Hepatocyte (in vitro differentiated cells): ENCODE results near the gene HOXA11. TPM values are rescaled to one million over a fixed set of nuclear protein-coding genes. Genes with fewer than 3 reads are reported as not detected.

Experiments used
- DNase-seq: peaks from one replicate; pipeline ENCODE4 v3.0.0-alpha.2; 2016; ENCODE audit warnings: low spot score
- H2AFZ ChIP-seq: fragments of 200-600 bp; sonication (generic); 2 replicates; pipeline ENCODE4 v1.6.0; 2016; ENCODE audit warnings: antibody characterized with exemption, mild to moderate bottlenecking
- H3K27ac ChIP-seq: fragments of 200-600 bp; sonication (generic); 2 replicates; pipeline ENCODE4 v1.5.1; 2016; ENCODE audit warnings: mild to moderate bottlenecking
- H3K27me3 ChIP-seq: fragments of 200-600 bp; sonication (generic); 2 replicates; pipeline ENCODE4 v1.6.1; 2016
- H3K36me3 ChIP-seq: fragments of 200-600 bp; sonication (generic); replicated peaks from 2 replicates; pipeline ENCODE4 v1.5.1; 2016; ENCODE audit warnings: low read depth; ENCODE audit not compliant: insufficient read depth
- H3K4me1 ChIP-seq: fragments of 200-600 bp; sonication (generic); 2 replicates; pipeline ENCODE4 v1.5.1; 2016; ENCODE audit warnings: mild to moderate bottlenecking, moderate library complexity; ENCODE audit not compliant: insufficient read depth
- H3K4me2 ChIP-seq: fragments of 200-600 bp; sonication (generic); 2 replicates; pipeline ENCODE4 v1.6.0; 2016
- H3K4me3 ChIP-seq: fragments of 200-600 bp; sonication (generic); 2 replicates; pipeline ENCODE4 v1.5.1; 2016; ENCODE audit warnings: mild to moderate bottlenecking
- H3K79me2 ChIP-seq: fragments of 200-600 bp; sonication (generic); 2 replicates; pipeline ENCODE4 v1.6.0; 2017; ENCODE audit warnings: mild to moderate bottlenecking
- H3K9me2 ChIP-seq: fragments of 200-600 bp; sonication (generic); replicated peaks from 2 replicates; pipeline ENCODE4 v1.6.0; 2017; ENCODE audit warnings: mild to moderate bottlenecking; ENCODE audit not compliant: insufficient read depth
- H3K9me3 ChIP-seq: fragments of 200-600 bp; sonication (generic); 2 replicates; pipeline ENCODE4 v1.5.1; 2016; ENCODE audit warnings: low read depth, mild to moderate bottlenecking
- H4K20me1 ChIP-seq: fragments of 200-600 bp; sonication (generic); 2 replicates; pipeline ENCODE4 v1.6.0; 2016; ENCODE audit warnings: mild to moderate bottlenecking; ENCODE audit not compliant: insufficient read depth, poor library complexity, severe bottlenecking
- EZH2 ChIP-seq: fragments of 200-600 bp; sonication (generic); IDR thresholded peaks from 2 replicates; pipeline ENCODE4 v1.6.1; 2016; ENCODE audit warnings: antibody characterized with exemption, mild to moderate bottlenecking, borderline replicate concordance
- EZH2phosphoT487 ChIP-seq: fragments of 200-600 bp; sonication (generic); IDR thresholded peaks from one replicate; pipeline ENCODE4 v1.6.1; 2018; ENCODE audit warnings: antibody characterized with exemption, mild to moderate bottlenecking, low read depth, moderate library complexity; ENCODE audit not compliant: unreplicated experiment, severe bottlenecking
- WGBS: methylation state at CpG from one replicate; pipeline ENCODE4 v1.1.6; 2016; ENCODE audit warnings: low lambda C conversion rate; ENCODE audit errors: missing lambda C conversion rate; 5-methylcytosine and 5-hydroxymethylcytosine counted together
- polyA plus RNA-seq: library from polyadenylated mRNA; unstranded; fragments of >200 nt; fragmentation: Nextera tagmentation; extraction: Ambion mirVana; gene quantifications from 2 replicates; pipeline ENCODE4 v1.2.1, GENCODE V29; 2016
- total RNA-seq: library from RNA; depleted of rRNA; stranded (reverse); fragments of >200 nt; gene quantifications from 2 replicates; pipeline ENCODE4 v1.2.3, GENCODE V29; 2014
- TF ChIP-seq, protein P1 (sequence below): fragments of 200-600 bp; sonication (generic); IDR thresholded peaks from 2 replicates; pipeline ENCODE4 v1.5.1; 2016; ENCODE audit warnings: antibody characterized with exemption, mild to moderate bottlenecking; ENCODE audit not compliant: poor library complexity

HOXA11 gene
- total and polyA plus RNA-seq, 2 experiments from 2014 or later = 6.4 to 7.6 TPM

GRCh38 chr7:27171325-27171636 lies 13.8 kb downstream of the HOXA11 start:
- peaks cover 99% of the 10 kb centered on the region for H3K79me2 ChIP-seq
- 9% methylated on average over 8 of the region's 8 CpGs for WGBS
- H3K4me2 ChIP-seq = peak overlapping the region; percentile 96
- no peaks in the 10 kb centered on the region for H3K36me3 ChIP-seq
- TF ChIP-seq EZH2phosphoT487 = no peak
- TF ChIP-seq, protein P1, sequence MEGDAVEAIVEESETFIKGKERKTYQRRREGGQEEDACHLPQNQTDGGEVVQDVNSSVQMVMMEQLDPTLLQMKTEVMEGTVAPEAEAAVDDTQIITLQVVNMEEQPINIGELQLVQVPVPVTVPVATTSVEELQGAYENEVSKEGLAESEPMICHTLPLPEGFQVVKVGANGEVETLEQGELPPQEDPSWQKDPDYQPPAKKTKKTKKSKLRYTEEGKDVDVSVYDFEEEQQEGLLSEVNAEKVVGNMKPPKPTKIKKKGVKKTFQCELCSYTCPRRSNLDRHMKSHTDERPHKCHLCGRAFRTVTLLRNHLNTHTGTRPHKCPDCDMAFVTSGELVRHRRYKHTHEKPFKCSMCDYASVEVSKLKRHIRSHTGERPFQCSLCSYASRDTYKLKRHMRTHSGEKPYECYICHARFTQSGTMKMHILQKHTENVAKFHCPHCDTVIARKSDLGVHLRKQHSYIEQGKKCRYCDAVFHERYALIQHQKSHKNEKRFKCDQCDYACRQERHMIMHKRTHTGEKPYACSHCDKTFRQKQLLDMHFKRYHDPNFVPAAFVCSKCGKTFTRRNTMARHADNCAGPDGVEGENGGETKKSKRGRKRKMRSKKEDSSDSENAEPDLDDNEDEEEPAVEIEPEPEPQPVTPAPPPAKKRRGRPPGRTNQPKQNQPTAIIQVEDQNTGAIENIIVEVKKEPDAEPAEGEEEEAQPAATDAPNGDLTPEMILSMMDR = no peak
- TF ChIP-seq EZH2 = peak; percentile 11
- no peak overlapping the region for H2AFZ ChIP-seq
- no peaks in the 10 kb centered on the region for H3K9me3 ChIP-seq
- DNase-seq = no peak
- H3K9me2 ChIP-seq = no peaks in the 10 kb centered on the region
- peaks cover 16% of the 10 kb centered on the region for H4K20me1 ChIP-seq
- peaks cover 14% of the 10 kb centered on the region for H3K4me1 ChIP-seq
- peaks cover 100% of the 10 kb centered on the region for H3K27me3 ChIP-seq
- peak overlapping the region; percentile 96 for H3K27ac ChIP-seq
- peak overlapping the region; percentile 34 for H3K4me3 ChIP-seq

- DNase-seq = no peak
- Histone ChIP-seq H2AFZ (no peak overlapping the region), H3K27ac (peak overlapping the region; percentile 96), H3K36me3 (no peaks in the 10 kb centered on the region), H3K79me2 (peaks cover 99% of the 10 kb centered on the region), H3K9me2 (no peaks in the 10 kb centered on the region), H3K9me3 (no peaks in the 10 kb centered on the region), H3K4me2 (peak overlapping the region; percentile 96), H3K4me1 (peaks cover 17% of the 10 kb centered on the region), H3K27me3 (peaks cover 100% of the 10 kb centered on the region), H4K20me1 (peaks cover 16% of the 10 kb centered on the region), H3K4me3 (peak overlapping the region; percentile 53)
- TF ChIP-seq EZH2phosphoT487 = peak; percentile 52
- TF ChIP-seq, protein P1 = no peak
- 22% methylated on average over 11 of the region's 11 CpGs for WGBS
Measured at GRCh38 chr7:27170426-27171324, 14.4 kb downstream of the HOXA11 start.

GRCh38 chr7:27169658-27170425 lies 15.2 kb downstream of the HOXA11 start:
- H3K9me3 ChIP-seq = no peaks in the 10 kb centered on the region
- H3K4me3 ChIP-seq = peak overlapping the region; percentile 53
- peak; percentile 5 for DNase-seq
- H3K79me2 ChIP-seq = peaks cover 99% of the 10 kb centered on the region
- peak overlapping the region; percentile 96 for H3K4me2 ChIP-seq
- no peaks in the 10 kb centered on the region for H3K9me2 ChIP-seq
- H3K27me3 ChIP-seq = peaks cover 100% of the 10 kb centered on the region
- H4K20me1 ChIP-seq = peaks cover 16% of the 10 kb centered on the region
- no peak overlapping the region for H2AFZ ChIP-seq
- no peaks in the 10 kb centered on the region for H3K36me3 ChIP-seq
- peak overlapping the region; percentile 96 for H3K27ac ChIP-seq
- H3K4me1 ChIP-seq = peaks cover 17% of the 10 kb centered on the region
- TF ChIP-seq, protein P1 = no peak
- peak; percentile 76 for TF ChIP-seq EZH2
- TF ChIP-seq EZH2phosphoT487 = peak; percentile 64
- WGBS = 6% methylated on average over 28 of the region's 46 CpGs
